Stimulated activated CD4-positive, alpha-beta T cell treated with anti-CD3 and anti-CD28 coated beads, Interleukin-4, amount 100 ng/mL, for 48 hours (primary cell): ENCODE measurements around the gene TSPYL6.

ENCODE experiments used
- DNase-seq, 2 donors: peaks; one replicate each; pipeline ENCODE4 v3.0.0-alpha.2; 2020; ENCODE audit warnings: low read depth in 2 of 2

Gene TSPYL6

GRCh38 chr2:54255230-54256090, 569 bp downstream of the TSPYL6 start:
- no peak for DNase-seq

GRCh38 chr2:54254180-54254579, 1.8 kb downstream of the TSPYL6 start:
- DNase-seq, result no peak

- DNase-seq, result no peak
Measured at GRCh38 chr2:54249629-54250028, 6.4 kb downstream of the TSPYL6 start.

- no peak for DNase-seq
Measured at GRCh38 chr2:54247115-54247514, 8.9 kb downstream of the TSPYL6 start.

GRCh38 chr2:54240515-54241469, 15.2 kb downstream of the TSPYL6 start:
- DNase-seq, result no peak

GRCh38 chr2:54239427-54239826, 16.6 kb downstream of the TSPYL6 start:
- no peak for DNase-seq

GRCh38 chr2:54237428-54237827, 18.6 kb downstream of the TSPYL6 start:
- DNase-seq, result no peak

- DNase-seq, result no peak
Measured at GRCh38 chr2:54233832-54234649, 22.0 kb downstream of the TSPYL6 start.

GRCh38 chr2:54228945-54229344, 27.1 kb downstream of the TSPYL6 start:
- DNase-seq, result no peak

- no peak for DNase-seq
Measured at GRCh38 chr2:54227798-54228197, 28.2 kb downstream of the TSPYL6 start.

GRCh38 chr2:54226260-54226659, 29.8 kb downstream of the TSPYL6 start:
- no peak for DNase-seq

GRCh38 chr2:54224997-54225396, 31.0 kb downstream of the TSPYL6 start:
- DNase-seq, result no peak

- DNase-seq, result no peak
Measured at GRCh38 chr2:54213082-54213481, 42.9 kb downstream of the TSPYL6 start.

- no peak for DNase-seq
Measured at GRCh38 chr2:54212456-54212855, 43.6 kb downstream of the TSPYL6 start.

GRCh38 chr2:54209379-54209778, 46.6 kb downstream of the TSPYL6 start:
- DNase-seq, result no peak

GRCh38 chr2:54208364-54209240, 47.4 kb downstream of the TSPYL6 start:
- DNase-seq, result no peak

GRCh38 chr2:54207666-54208195, 48.3 kb downstream of the TSPYL6 start:
- no peak for DNase-seq

- DNase-seq, result no peak
Measured at GRCh38 chr2:54206596-54206995, 49.4 kb downstream of the TSPYL6 start.

GRCh38 chr2:54204476-54204875, 51.6 kb downstream of the TSPYL6 start:
- no peak for DNase-seq
